ENCODE data around the gene FAM186B.

Gene FAM186B

GRCh38 chr12:49609059-49609874, 3.8 kb upstream of the FAM186B start:
- no peak overlapping the region for H3K4me3 ChIP-seq (ENCODE audit: low read depth, low read length)
- DNase-seq (ENCODE audit: low read depth): no peak
- no peak for TF ChIP-seq CTCF (IDR thresholded peaks at IDR 0.05; ENCODE audit: low read depth, low read length, missing control alignments)

- TF ChIP-seq CTCF (IDR thresholded peaks at IDR 0.05; ENCODE audit: low read depth, low read length, missing control alignments): no peak
- no peak overlapping the region for H3K4me3 ChIP-seq (ENCODE audit: low read depth, low read length)
- DNase-seq (ENCODE audit: low read depth): no peak
Measured at GRCh38 chr12:49604856-49605255, 583 bp downstream of the FAM186B start.

- no peak overlapping the region for H3K4me3 ChIP-seq (ENCODE audit: low read depth, low read length)
- no peak for TF ChIP-seq CTCF (IDR thresholded peaks at IDR 0.05; ENCODE audit: low read depth, low read length, missing control alignments)
- no peak for DNase-seq (ENCODE audit: low read depth)
Measured at GRCh38 chr12:49603721-49604120, 1.7 kb downstream of the FAM186B start.

GRCh38 chr12:49599961-49600360, 5.5 kb downstream of the FAM186B start:
- no peak for DNase-seq (ENCODE audit: low read depth)
- TF ChIP-seq CTCF (IDR thresholded peaks at IDR 0.05; ENCODE audit: low read depth, low read length, missing control alignments): no peak
- no peak overlapping the region for H3K4me3 ChIP-seq (ENCODE audit: low read depth, low read length)

- no peak for TF ChIP-seq CTCF (IDR thresholded peaks at IDR 0.05; ENCODE audit: low read depth, low read length, missing control alignments)
- no peak for DNase-seq (ENCODE audit: low read depth)
- H3K4me3 ChIP-seq (ENCODE audit: low read depth, low read length): no peak overlapping the region
Measured at GRCh38 chr12:49598527-49598926, 6.9 kb downstream of the FAM186B start.

GRCh38 chr12:49588721-49589516, 16.5 kb downstream of the FAM186B start:
- TF ChIP-seq CTCF (IDR thresholded peaks at IDR 0.05; ENCODE audit: low read depth, low read length, missing control alignments): no peak
- no peak overlapping the region for H3K4me3 ChIP-seq (ENCODE audit: low read depth, low read length)
- DNase-seq (ENCODE audit: low read depth): no peak
